AG09309 (cell line): ENCODE results near the gene PCDHGA11.
"Not testable (repeated sequence)": the region's sequence is repeated elsewhere in the genome, so short reads cannot be mapped to it uniquely, and the experiment has no call there.

Source experiments
- DNase-seq: peaks from one replicate; pipeline ENCODE4 v3.0.0-alpha.2; 2010; ENCODE audit warnings: low read depth
- H3K4me3 ChIP-seq: 2 replicates; pipeline ENCODE4 v1.5.1; 2011; ENCODE audit warnings: mild to moderate bottlenecking, low read depth, low read length, moderate library complexity; ENCODE audit not compliant: control insufficient read depth
- TF ChIP-seq, protein P1 (sequence below): IDR thresholded peaks from 2 replicates; pipeline ENCODE4 v1.5.1; 2011; ENCODE audit warnings: mild to moderate bottlenecking, low read depth, low read length, inconsistent platforms; ENCODE audit not compliant: insufficient read depth, control insufficient read depth; ENCODE audit errors: missing control alignments

The PCDHGA11 gene

DNA sequence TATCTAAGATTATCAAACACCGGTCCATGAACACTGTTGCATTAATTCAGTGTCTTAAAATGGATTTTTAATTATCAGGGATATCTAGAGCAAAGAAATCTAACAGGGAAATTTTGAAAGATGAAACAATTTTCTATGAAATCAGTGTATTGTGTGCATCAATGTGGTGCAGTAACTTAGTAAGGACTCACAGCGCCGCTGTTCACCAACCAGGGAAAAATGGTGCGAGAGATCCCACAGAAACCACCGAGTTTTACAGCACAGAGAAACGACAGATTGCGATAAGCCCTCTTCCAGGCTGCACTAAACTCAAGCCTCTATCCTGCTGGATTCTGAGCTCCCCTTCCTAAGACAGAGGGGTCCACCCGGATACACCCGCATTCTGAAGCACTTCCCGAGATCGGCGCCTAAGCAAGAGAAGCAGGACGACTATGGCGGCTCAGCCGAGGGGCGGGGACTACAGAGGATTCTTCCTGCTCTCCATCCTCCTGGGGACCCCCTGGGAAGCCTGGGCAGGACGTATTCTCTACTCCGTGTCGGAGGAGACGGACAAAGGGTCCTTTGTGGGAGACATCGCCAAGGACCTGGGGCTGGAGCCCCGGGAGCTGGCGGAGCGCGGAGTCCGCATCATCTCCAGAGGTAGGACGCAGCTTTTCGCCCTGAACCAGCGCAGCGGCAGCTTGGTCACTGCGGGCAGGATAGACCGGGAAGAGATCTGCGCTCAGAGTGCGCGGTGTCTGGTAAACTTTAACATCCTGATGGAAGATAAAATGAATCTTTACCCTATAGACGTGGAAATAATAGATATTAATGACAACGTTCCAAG is 38.2 kb upstream of the PCDHGA11 start, which contains the start of gene PCDHGA7:
Gene PCDHGA7 (plus strand): TSS at position 274 of the 826 bp plus-strand sequence. CDS start 158 bp downstream, at position 432.
- TF ChIP-seq, protein P1, sequence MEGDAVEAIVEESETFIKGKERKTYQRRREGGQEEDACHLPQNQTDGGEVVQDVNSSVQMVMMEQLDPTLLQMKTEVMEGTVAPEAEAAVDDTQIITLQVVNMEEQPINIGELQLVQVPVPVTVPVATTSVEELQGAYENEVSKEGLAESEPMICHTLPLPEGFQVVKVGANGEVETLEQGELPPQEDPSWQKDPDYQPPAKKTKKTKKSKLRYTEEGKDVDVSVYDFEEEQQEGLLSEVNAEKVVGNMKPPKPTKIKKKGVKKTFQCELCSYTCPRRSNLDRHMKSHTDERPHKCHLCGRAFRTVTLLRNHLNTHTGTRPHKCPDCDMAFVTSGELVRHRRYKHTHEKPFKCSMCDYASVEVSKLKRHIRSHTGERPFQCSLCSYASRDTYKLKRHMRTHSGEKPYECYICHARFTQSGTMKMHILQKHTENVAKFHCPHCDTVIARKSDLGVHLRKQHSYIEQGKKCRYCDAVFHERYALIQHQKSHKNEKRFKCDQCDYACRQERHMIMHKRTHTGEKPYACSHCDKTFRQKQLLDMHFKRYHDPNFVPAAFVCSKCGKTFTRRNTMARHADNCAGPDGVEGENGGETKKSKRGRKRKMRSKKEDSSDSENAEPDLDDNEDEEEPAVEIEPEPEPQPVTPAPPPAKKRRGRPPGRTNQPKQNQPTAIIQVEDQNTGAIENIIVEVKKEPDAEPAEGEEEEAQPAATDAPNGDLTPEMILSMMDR, result peak; percentile 62
- peak within 1 kb of the TSS; percentile 65 for H3K4me3 ChIP-seq
- DNase-seq, result no peak

DNA sequence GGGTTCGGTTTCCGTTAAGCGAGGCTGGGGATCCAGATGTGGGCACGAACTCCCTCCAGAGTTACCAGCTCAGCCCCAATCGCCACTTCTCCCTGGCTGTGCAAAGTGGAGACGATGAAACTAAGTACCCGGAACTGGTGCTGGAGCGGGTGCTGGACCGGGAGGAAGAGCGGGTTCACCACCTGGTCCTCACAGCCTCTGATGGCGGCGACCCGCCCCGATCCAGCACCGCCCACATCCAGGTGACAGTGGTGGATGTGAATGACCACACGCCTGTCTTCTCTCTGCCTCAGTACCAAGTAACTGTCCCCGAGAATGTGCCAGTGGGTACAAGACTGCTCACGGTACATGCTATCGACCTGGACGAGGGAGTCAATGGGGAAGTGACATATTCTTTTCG is 37.5 kb upstream of the PCDHGA11 start:
- TF ChIP-seq, protein P1, result no peak
- DNase-seq, result no peak
- H3K4me3 ChIP-seq, result peak overlapping the region; percentile 65

DNA sequence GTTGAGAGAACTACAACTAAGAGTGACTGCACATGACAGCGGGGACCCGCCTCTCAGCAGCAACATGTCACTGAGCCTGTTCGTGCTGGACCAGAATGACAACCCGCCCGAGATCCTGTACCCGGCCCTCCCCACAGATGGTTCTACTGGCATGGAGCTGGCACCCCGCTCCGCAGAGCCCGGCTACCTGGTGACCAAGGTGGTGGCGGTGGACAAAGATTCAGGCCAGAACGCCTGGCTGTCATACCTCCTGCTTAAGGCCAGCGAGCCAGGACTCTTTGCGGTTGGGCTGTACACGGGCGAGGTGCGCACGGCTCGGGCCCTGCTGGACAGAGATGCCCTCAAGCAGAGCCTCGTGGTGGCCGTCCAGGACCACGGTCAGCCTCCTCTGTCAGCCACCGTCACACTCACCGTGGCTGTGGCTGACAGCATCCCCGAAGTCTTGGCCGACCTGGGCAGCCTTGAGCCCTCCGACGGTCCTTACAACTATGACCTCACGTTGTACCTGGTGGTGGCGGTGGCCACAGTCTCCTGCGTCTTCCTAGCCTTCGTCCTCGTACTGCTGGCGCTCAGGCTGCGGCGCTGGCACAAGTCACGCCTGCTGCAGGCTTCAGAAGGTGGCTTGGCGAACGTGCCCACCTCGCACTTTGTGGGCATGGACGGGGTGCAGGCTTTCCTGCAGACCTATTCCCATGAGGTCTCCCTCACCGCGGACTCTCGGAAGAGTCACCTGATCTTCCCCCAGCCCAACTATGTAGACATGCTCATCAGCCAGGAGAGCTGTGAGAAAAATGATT is 36.2 kb upstream of the PCDHGA11 start:
- TF ChIP-seq, protein P1, result no peak
- DNase-seq, result no peak
- H3K4me3 ChIP-seq, result no peak overlapping the region

DNA sequence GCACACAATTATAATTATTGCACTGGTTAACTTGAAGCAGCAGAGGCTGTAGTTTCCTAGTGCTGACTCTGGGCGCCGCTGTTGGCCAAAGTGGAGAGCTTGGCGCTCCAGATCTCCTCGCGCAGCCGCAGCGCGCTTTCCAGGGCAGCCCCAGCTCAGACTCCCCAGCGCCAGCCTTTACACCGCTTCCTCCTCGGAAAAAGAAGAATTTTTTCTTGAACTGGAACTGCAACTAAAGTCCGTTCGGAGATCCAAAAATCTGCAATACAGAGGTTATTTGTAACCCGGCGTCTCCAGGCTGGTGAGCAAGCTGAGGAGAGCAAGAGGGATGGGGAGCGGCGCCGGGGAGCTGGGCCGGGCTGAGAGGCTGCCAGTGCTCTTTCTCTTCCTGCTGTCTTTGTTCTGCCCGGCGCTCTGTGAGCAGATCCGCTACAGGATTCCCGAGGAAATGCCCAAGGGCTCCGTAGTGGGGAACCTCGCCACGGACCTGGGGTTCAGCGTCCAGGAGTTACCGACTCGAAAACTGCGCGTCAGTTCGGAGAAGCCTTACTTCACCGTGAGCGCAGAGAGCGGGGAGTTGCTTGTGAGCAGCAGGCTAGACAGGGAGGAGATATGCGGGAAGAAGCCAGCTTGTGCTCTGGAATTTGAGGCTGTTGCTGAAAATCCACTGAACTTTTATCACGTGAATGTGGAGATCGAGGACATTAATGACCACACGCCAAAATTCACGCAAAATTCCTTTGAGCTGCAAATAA is 33.1 kb upstream of the PCDHGA11 start, which contains the start of gene PCDHGB4:
Gene PCDHGB4 (plus strand): TSS at position 142 of the 755 bp plus-strand sequence. CDS start 187 bp downstream, at position 329.
- DNase-seq, result not testable (repeated sequence)
- peak within 1 kb of the TSS; percentile 29 for H3K4me3 ChIP-seq
- TF ChIP-seq, protein P1, result peak; percentile 60

DNA sequence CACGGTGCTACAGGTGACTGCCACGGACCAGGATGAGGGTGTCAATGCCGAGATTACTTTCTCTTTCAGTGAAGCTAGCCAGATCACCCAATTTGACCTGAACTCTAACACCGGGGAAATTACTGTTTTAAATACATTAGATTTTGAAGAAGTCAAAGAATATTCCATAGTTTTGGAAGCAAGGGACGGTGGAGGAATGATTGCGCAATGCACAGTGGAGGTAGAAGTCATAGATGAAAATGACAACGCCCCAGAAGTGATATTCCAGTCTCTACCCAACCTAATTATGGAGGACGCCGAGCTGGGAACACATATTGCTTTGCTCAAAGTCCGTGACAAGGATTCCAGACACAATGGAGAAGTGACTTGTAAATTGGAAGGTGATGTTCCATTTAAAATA is 32.2 kb upstream of the PCDHGA11 start:
- no peak for DNase-seq
- TF ChIP-seq, protein P1, result no peak
- no peak overlapping the region for H3K4me3 ChIP-seq
